ENCODE measurements around the gene SEPSECS.

Gene SEPSECS

DNA sequence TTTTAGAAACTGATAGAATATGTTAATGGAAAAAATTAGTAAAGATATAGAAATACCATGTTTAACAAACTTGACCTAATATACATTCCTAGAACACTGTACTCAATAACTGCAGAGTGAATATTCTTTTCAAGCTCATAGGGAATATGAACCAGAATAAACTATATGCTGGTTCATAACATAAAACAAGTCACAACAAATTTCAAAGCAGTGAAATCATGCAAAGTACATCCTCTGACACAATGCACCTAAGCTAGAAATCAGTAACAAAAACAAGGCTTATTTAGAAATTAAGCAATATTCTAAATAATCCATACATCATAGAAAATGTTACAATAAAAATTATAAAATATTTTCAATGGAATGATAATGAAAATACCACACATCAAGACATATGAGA lies 9.2 kb upstream of the SEPSECS start:
- no peak for TF ChIP-seq CTCF (IDR thresholded peaks at IDR 0.05; ENCODE audit: low read depth, low read length)
- H3K4me3 ChIP-seq (ENCODE audit: low read depth, low read length) = no peak overlapping the region

DNA sequence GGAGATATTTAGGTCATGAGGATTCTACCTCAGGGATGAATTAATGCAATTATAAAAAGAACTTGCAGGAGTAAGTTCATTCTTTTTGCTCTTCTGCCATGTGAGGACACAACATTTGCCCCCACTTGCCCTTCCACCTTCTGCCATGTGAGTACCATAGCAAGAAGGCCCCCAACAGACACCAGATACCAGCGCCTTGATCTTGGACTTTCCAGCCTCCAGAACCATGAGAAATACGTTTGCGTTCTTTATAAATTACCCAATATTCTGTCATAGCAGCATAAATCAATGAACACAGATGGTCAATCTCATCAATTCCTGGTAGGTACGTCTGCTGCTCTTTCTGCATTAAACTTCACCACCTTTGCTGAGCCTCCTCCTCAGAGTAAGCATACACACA lies 5.7 kb upstream of the SEPSECS start:
- no peak for TF ChIP-seq CTCF (IDR thresholded peaks at IDR 0.05; ENCODE audit: low read depth, low read length)
- no peak overlapping the region for H3K4me3 ChIP-seq (ENCODE audit: low read depth, low read length)

DNA sequence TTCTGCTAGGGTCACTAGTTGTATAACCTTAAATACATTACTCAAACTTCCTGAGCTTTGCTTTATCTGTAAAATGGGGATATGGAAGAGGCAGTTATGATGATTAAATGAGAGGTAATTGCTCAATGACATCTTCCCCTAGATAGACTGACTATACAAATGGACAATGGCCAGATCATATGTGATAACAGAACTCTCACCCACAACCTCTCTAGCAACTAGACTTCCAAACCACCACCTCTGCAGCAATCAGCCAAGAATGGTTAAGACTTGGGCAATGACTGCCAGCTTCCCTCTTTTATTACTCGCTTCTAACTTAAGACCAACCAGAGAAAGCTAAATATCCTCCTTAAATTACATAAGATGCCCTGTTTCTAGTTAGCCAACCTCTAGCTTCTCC lies 2.9 kb upstream of the SEPSECS start:
- TF ChIP-seq CTCF (IDR thresholded peaks at IDR 0.05; ENCODE audit: low read depth, low read length) = no peak
- H3K4me3 ChIP-seq (ENCODE audit: low read depth, low read length) = no peak overlapping the region

DNA sequence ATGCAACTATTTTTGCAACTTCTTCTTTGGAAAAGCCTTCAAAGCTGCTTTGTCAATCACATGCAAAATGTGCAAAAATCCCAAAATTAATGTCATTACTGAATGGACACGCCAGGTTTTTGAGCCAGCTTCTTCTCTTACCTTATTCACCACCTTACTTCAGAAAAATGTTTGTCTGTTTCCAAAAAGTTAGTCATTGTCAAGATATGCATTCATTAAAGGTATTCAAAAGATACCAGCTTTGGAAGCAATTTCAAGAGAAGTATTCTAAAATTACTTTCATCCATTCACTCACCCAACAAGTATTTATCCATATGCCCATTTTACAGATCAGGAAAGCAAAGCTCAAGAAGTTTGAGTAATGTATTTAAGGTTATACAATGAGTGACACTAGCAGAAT lies 2.3 kb upstream of the SEPSECS start:
- no peak overlapping the region for H3K4me3 ChIP-seq (ENCODE audit: low read depth, low read length)
- TF ChIP-seq CTCF (IDR thresholded peaks at IDR 0.05; ENCODE audit: low read depth, low read length) = no peak

DNA sequence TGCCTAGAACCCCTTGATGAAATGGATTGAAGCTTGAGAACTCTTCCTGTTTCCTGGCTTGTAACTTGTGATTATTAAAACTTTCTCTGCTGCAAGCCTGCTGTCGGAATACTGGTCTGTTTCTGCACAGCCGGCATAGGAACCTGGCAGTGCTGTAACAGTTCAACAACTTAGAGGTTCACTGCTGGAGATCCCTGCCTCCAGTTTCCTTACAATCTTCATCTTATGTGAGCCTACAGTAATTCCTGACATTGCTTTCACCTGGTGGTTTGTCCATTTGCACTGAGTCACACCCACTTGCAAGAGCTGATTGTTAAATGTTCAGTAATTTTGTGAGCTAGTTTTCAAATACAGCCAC lies 1.3 kb upstream of the SEPSECS start:
- H3K4me3 ChIP-seq (ENCODE audit: low read depth, low read length) = peak overlapping the region; percentile 90
- TF ChIP-seq CTCF (IDR thresholded peaks at IDR 0.05; ENCODE audit: low read depth, low read length) = no peak

DNA sequence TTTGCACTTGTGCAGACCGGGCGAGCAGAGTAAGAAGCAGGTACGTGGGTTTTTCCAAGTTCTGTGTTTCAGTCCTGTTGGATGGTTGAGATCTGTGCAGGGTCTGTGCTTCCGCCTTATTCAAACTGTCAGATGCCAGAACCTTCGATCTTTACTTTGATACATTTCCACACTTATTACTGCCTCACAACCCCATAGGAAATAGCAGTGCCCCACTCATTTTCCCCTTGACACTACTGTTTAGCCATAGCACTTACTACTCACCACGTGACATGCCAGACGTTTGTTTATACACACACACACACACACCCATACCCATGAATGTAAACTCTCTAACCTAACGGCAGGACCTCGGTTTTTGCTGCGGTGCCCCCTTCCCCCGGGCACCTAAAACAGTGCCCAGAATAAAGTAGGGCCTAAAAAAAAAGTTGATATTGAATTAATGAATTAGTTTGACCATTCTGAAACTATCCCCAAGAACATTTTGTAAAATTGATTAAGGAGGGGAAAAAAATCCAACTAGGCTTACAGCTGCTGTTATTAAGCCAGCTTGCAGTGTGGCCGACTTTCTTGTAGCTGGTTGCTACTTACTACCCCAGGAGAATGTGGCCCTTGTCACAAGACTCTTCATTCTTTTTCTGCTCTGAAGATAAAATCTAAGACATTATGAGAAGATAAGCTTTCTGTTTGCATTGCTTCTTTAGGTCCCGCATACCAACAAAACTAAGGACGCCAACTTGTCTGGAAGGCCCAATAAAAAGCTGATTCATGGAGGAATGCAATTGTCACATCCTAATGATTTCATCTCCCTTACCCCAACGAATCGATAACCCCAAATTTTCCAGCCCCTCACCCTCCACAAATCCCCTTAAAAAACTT lies 704 bp upstream of the SEPSECS start:
- TF ChIP-seq CTCF (IDR thresholded peaks at IDR 0.05; ENCODE audit: low read depth, low read length) = no peak
- peak overlapping the region; percentile 90 for H3K4me3 ChIP-seq (ENCODE audit: low read depth, low read length)

DNA sequence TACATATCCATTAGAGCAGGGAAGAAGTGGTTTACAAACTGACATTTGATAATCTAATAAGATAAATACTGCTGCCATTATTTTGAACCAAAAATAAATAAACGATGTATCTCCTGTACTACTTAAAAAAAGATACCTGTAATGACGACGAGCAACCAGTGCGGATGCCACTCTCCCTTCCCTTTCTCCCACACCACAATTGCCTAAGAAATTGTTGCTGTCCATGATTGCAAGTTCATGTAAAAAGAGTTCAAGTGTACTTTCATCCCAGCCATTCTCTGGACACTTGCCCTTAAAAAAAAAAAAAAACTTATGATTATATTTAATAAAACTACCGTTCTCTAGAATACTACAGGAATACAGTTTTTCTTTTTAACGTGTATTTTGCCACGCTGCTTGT lies 1.4 kb downstream of the SEPSECS start:
- no peak overlapping the region for H3K4me3 ChIP-seq (ENCODE audit: low read depth, low read length)
- no peak for TF ChIP-seq CTCF (IDR thresholded peaks at IDR 0.05; ENCODE audit: low read depth, low read length)

All from WI38 (cell line).